Measurements from ENCODE around the gene MNT. TPM values are rescaled to one million over a fixed set of nuclear protein-coding genes. Genes with fewer than 3 reads are reported as not detected.

The MNT gene
- polyA plus RNA-seq, 1 donor from 2014 or later = 6.1 TPM

- TF ChIP-seq MXI1 (conservative IDR thresholded peaks at IDR 0.05; ENCODE audit: poor library complexity, severe bottlenecking) = peak; percentile 62
- TF ChIP-seq SMC3 (conservative IDR thresholded peaks at IDR 0.05; ENCODE audit: poor library complexity) = no peak
- peak; percentile 55 for TF ChIP-seq TAF1 (IDR thresholded peaks at IDR 0.05; ENCODE audit: low read depth)
- TF ChIP-seq REST (IDR thresholded peaks at IDR 0.05; ENCODE audit: borderline replicate concordance) = no peak
- peak; percentile 76 for TF ChIP-seq POLR2AphosphoS5 (IDR thresholded peaks at IDR 0.05)
- no peaks in the 10 kb centered on the region for H4K20me1 ChIP-seq (ENCODE audit: insufficient read depth)
- H3F3A ChIP-seq (ENCODE audit: insufficient read depth, low read length, poor library complexity, severe bottlenecking) = no peaks in the 10 kb centered on the region
- peak within 1 kb of the TSS; percentile 85 for H2AFZ ChIP-seq (ENCODE audit: low read depth, low read length)
- H3K27ac ChIP-seq (ENCODE audit: low read length) = peak within 1 kb of the TSS; percentile 91
- peak within 1 kb of the TSS; percentile 98 for H3K4me3 ChIP-seq (ENCODE audit: low read length)
- H3K9me2 ChIP-seq (ENCODE audit: insufficient read depth, low read length) = no peaks in the 10 kb centered on the region
- no peaks in the 10 kb centered on the region for H3K36me3 ChIP-seq (ENCODE audit: insufficient read depth, low read length)
- H3K79me2 ChIP-seq (replicated peaks; ENCODE audit: insufficient read depth, low read length) = peaks cover 29% of the 10 kb centered on the region
- H3K4me2 ChIP-seq (ENCODE audit: low read length) = peak within 1 kb of the TSS; percentile 93
- H3K27me3 ChIP-seq (ENCODE audit: insufficient read depth, low read depth, low read length) = no peaks in the 10 kb centered on the region
- H3K9me3 ChIP-seq (ENCODE audit: low read length) = no peaks in the 10 kb centered on the region
- peak within 1 kb of the TSS; percentile 84 for H3K9ac ChIP-seq (ENCODE audit: low read length)
Measured at GRCh38 chr17:2336852-2337543, 63.9 kb downstream of the MNT start, which contains the start of gene SGSM2. Gene SGSM2 (plus strand): TSS chr17:2337501. CDS start chr17:2337689, 188 bp downstream.

- H3K36me3 ChIP-seq (ENCODE audit: insufficient read depth, low read length) = no peaks in the 10 kb centered on the region
- peak within 1 kb of the TSS; percentile 98 for H3K4me3 ChIP-seq (ENCODE audit: low read length)
- TF ChIP-seq REST (IDR thresholded peaks at IDR 0.05; ENCODE audit: borderline replicate concordance) (peak; percentile 80), EZH2 (IDR thresholded peaks at IDR 0.05; ENCODE audit: borderline replicate concordance, insufficient read depth, low read length, poor library complexity, severe bottlenecking) (no peak), TAF1 (IDR thresholded peaks at IDR 0.05; ENCODE audit: low read depth) (peak; percentile 64), EP300 (conservative IDR thresholded peaks at IDR 0.05; ENCODE audit: poor library complexity, severe bottlenecking) (peak; percentile 49), CTCF (IDR thresholded peaks at IDR 0.05; ENCODE audit: poor library complexity, severe bottlenecking) (peak; percentile 63), SMC3 (conservative IDR thresholded peaks at IDR 0.05; ENCODE audit: poor library complexity) (peak; percentile 67), POLR2AphosphoS5 (IDR thresholded peaks at IDR 0.05) (peak; percentile 94), RAD21 (conservative IDR thresholded peaks at IDR 0.05) (peak; percentile 48), MXI1 (conservative IDR thresholded peaks at IDR 0.05; ENCODE audit: poor library complexity, severe bottlenecking) (peak; percentile 100)
- H3K9ac ChIP-seq (ENCODE audit: low read length) = peak within 1 kb of the TSS; percentile 84
- H3K4me2 ChIP-seq (ENCODE audit: low read length) = peak within 1 kb of the TSS; percentile 93
- H3K9me3 ChIP-seq (ENCODE audit: low read length) = no peaks in the 10 kb centered on the region
- no peaks in the 10 kb centered on the region for H4K20me1 ChIP-seq (ENCODE audit: insufficient read depth)
- peak within 1 kb of the TSS; percentile 91 for H3K27ac ChIP-seq (ENCODE audit: low read length)
- H3F3A ChIP-seq (ENCODE audit: insufficient read depth, low read length, poor library complexity, severe bottlenecking) = no peaks in the 10 kb centered on the region
- peaks cover 29% of the 10 kb centered on the region for H3K79me2 ChIP-seq (replicated peaks; ENCODE audit: insufficient read depth, low read length)
- H3K27me3 ChIP-seq (ENCODE audit: insufficient read depth, low read depth, low read length) = no peaks in the 10 kb centered on the region
- H3K9me2 ChIP-seq (ENCODE audit: insufficient read depth, low read length) = no peaks in the 10 kb centered on the region
- H2AFZ ChIP-seq (ENCODE audit: low read depth, low read length) = peak within 1 kb of the TSS; percentile 85
Measured at GRCh38 chr17:2336215-2336851, 64.5 kb downstream of the MNT start, which contains the start of gene TSR1. Gene TSR1 (minus strand): TSS chr17:2336457. CDS start chr17:2336427, 30 bp downstream.

Data from neural cell (in vitro differentiated cells).